K562 (cell line): Measurements from ENCODE around the gene BRME1. TPM values are rescaled to one million over a fixed set of nuclear protein-coding genes. Genes with fewer than 3 reads are reported as not detected.
A peak's percentile ranks its signal among the peaks of the same experiment; 100 is the strongest.

Experiments used
- BCOR ChIP-seq: fragments of 450-650 bp; IDR thresholded peaks from 2 replicates; pipeline ENCODE4 v1.6.1; 2016
- CREM ChIP-seq: IDR thresholded peaks from 2 replicates; pipeline ENCODE4 v1.6.1; 2014; ENCODE audit warnings: antibody characterized with exemption, low read depth
- ELK1 ChIP-seq: sonication (generic); formaldehyde crosslinking; IDR thresholded peaks from 2 replicates; pipeline ENCODE4 v1.8.1; 2022; ENCODE audit warnings: missing genetic modification reagents
- ETV1 ChIP-seq: fragments of 450-650 bp; conservative IDR thresholded peaks from 2 replicates; pipeline ENCODE4 v1.6.1; 2016; ENCODE audit warnings: missing genetic modification characterization, control low read depth, low read depth, missing compliant biosample characterization
- HMGN3 ChIP-seq: IDR thresholded peaks from 2 replicates; pipeline ENCODE4 v1.6.1; 2011; ENCODE audit warnings: borderline replicate concordance, low read depth, mild to moderate bottlenecking, mixed read lengths, low read length; ENCODE audit not compliant: insufficient read length; ENCODE audit errors: extremely low read depth
- NR2C1 ChIP-seq, 2 experiments: fragments of 450-650 bp; IDR thresholded peaks; 2 replicates each; pipeline ENCODE4 v1.6.1; 2017; ENCODE audit warnings: mild to moderate bottlenecking in 2 of 2, antibody characterized with exemption in 1 of 2, inconsistent platforms in 1 of 2, missing compliant biosample characterization in 1 of 2, missing genetic modification characterization in 1 of 2
- PBX2 ChIP-seq, 2 experiments: IDR thresholded peaks in 1 of 2; conservative IDR thresholded peaks in 1 of 2; 2 replicates each; pipeline ENCODE4 v1.6.1; 2016; ENCODE audit warnings: low read depth in 2 of 2, mild to moderate bottlenecking in 1 of 2, missing compliant biosample characterization in 1 of 2, missing genetic modification characterization in 1 of 2, moderate library complexity in 1 of 2
- PTBP1 ChIP-seq: fragments of 200-400 bp; formaldehyde crosslinking; IDR thresholded peaks from 2 replicates; pipeline ENCODE4 v1.6.1; 2017; ENCODE audit warnings: low read depth, low read length
- RB1 ChIP-seq: fragments of 450-650 bp; IDR thresholded peaks from 2 replicates; pipeline ENCODE4 v1.6.1; 2017; ENCODE audit warnings: low read depth, mild to moderate bottlenecking
- RBM15 ChIP-seq: fragments of 200-400 bp; formaldehyde crosslinking; IDR thresholded peaks from 2 replicates; pipeline ENCODE4 v1.6.1; 2018; ENCODE audit warnings: mild to moderate bottlenecking, low read length, moderate library complexity; ENCODE audit not compliant: insufficient read depth
- RFX1 ChIP-seq: fragments of 450-650 bp; IDR thresholded peaks from 2 replicates; pipeline ENCODE4 v1.6.1; 2016; ENCODE audit warnings: mild to moderate bottlenecking, moderate library complexity
- SMC3 ChIP-seq: conservative IDR thresholded peaks from 2 replicates; pipeline ENCODE4 v1.6.1; 2011; ENCODE audit warnings: low read depth, low read length, improper control_type of control experiment; ENCODE audit not compliant: insufficient read depth
- SNIP1 ChIP-seq: fragments of 450-650 bp; IDR thresholded peaks from 2 replicates; pipeline ENCODE4 v1.7.1; 2017; ENCODE audit warnings: low read depth, mild to moderate bottlenecking
- STAT5B ChIP-seq: fragments of 250-450 bp; sonication (Bioruptor Pico); IDR thresholded peaks from 2 replicates; pipeline ENCODE4 v1.8.0; 2021; ENCODE audit warnings: mild to moderate bottlenecking, inconsistent platforms
- ZNF146 ChIP-seq: IDR thresholded peaks from one replicate; pipeline ENCODE4 v1.6.1; 2018; ENCODE audit warnings: missing compliant biosample characterization; ENCODE audit not compliant: unreplicated experiment
- ZNF184 ChIP-seq: sonication (generic); formaldehyde crosslinking; IDR thresholded peaks from 2 replicates; pipeline ENCODE4 v1.5.0; 2020; ENCODE audit warnings: missing genetic modification reagents
- ZNF316 ChIP-seq: fragments of 450-650 bp; IDR thresholded peaks from 2 replicates; pipeline ENCODE4 v1.6.1; 2016
- ZNF766 ChIP-seq: fragments of 200-800 bp; sonication (Bioruptor generic); conservative IDR thresholded peaks from 2 replicates; pipeline ENCODE4 v1.6.1; 2016; ENCODE audit warnings: missing genetic modification characterization, missing compliant biosample characterization
- ZNF77 ChIP-seq: fragments of 250-450 bp; sonication (Bioruptor Pico); IDR thresholded peaks from 2 replicates; pipeline ENCODE4 v1.5.0; 2020
- ZNF780A ChIP-seq: fragments of 250-450 bp; sonication (Bioruptor Pico); IDR thresholded peaks from 2 replicates; pipeline ENCODE4 v1.5.0; 2021; ENCODE audit warnings: mild to moderate bottlenecking
- polyA plus RNA-seq, 8 experiments: library from polyadenylated mRNA; depleted of rRNA in 4 of 8; stranded (reverse) in 5 of 8; unstranded in 3 of 8; fragments of >200 nt; fragmentation: Nextera tagmentation in 2 of 8; fragmentation: Illumina TruSeq in 1 of 8; extraction: Ambion mirVana in 2 of 8; extraction: Trizol in 1 of 8; gene quantifications; 2 replicates each; pipeline versions ENCODE4 v1.2.1 to v1.2.3, GENCODE V29; 2011 to 2014; ENCODE audit warnings: inconsistent platforms in 1 of 8, missing spikeins in 1 of 8
- total RNA-seq, 7 experiments: library from RNA; depleted of rRNA in 6 of 7; stranded (reverse); fragments of >200 nt in 6 of 7; fragmentation: Illumina TruSeq in 2 of 7; extraction: Trizol in 2 of 7; gene quantifications; 2 replicates each; pipeline versions ENCODE4 v1.2.1 to v1.2.3, GENCODE V29; 2011 to 2021; ENCODE audit warnings: low replicate concordance in 1 of 7
- TF ChIP-seq, protein P1 (sequence below): fragments of 250-450 bp; sonication (Bioruptor Pico); IDR thresholded peaks from 2 replicates; pipeline ENCODE4 v1.4.0; 2020; ENCODE audit warnings: mild to moderate bottlenecking
- TF ChIP-seq, protein P2 (sequence below): fragments of 450-650 bp; IDR thresholded peaks from 2 replicates; pipeline ENCODE4 v1.6.1; 2016; ENCODE audit warnings: antibody characterized with exemption

Gene BRME1
- total and polyA plus RNA-seq, 9 of the 15 experiments (the other 6 are each of a cell fraction or from before 2014, with no cell fraction given), result 0.75 to 6.1 (median 3.6) TPM

GRCh38 chr19:13952154-13952930 is 46.4 kb upstream of the BRME1 start, which contains the start of gene DCAF15 (continued):
- TF ChIP-seq, protein P1, sequence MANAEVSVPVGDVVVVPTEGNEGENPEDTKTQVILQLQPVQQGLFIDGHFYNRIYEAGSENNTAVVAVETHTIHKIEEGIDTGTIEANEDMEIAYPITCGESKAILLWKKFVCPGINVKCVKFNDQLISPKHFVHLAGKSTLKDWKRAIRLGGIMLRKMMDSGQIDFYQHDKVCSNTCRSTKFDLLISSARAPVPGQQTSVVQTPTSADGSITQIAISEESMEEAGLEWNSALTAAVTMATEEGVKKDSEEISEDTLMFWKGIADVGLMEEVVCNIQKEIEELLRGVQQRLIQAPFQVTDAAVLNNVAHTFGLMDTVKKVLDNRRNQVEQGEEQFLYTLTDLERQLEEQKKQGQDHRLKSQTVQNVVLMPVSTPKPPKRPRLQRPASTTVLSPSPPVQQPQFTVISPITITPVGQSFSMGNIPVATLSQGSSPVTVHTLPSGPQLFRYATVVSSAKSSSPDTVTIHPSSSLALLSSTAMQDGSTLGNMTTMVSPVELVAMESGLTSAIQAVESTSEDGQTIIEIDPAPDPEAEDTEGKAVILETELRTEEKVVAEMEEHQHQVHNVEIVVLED (CRISPR knock-in tag), result peak; percentile 62
- no peak for TF ChIP-seq ZNF766 (CRISPR knock-in tag)
- peak; percentile 98 for TF ChIP-seq RFX1
- TF ChIP-seq ZNF184, result no peak
- peak; percentile 85 for TF ChIP-seq NR2C1 (IDR thresholded peaks at IDR 0.05)
- TF ChIP-seq NR2C1 (tag; IDR thresholded peaks at IDR 0.05), result peak; percentile 72
- no peak for TF ChIP-seq HMGN3
- TF ChIP-seq ETV1 (tag), result peak; percentile 93
- TF ChIP-seq PTBP1, result no peak
- no peak for TF ChIP-seq SNIP1
- TF ChIP-seq PBX2 (CRISPR knock-in tag; IDR thresholded peaks at IDR 0.05; ENCODE audit: low read depth), result peak; percentile 96
- peak; percentile 100 for TF ChIP-seq PBX2 (tag; conservative IDR thresholded peaks at IDR 0.05; ENCODE audit: low read depth)
- TF ChIP-seq SMC3, result no peak
- TF ChIP-seq, protein P2, sequence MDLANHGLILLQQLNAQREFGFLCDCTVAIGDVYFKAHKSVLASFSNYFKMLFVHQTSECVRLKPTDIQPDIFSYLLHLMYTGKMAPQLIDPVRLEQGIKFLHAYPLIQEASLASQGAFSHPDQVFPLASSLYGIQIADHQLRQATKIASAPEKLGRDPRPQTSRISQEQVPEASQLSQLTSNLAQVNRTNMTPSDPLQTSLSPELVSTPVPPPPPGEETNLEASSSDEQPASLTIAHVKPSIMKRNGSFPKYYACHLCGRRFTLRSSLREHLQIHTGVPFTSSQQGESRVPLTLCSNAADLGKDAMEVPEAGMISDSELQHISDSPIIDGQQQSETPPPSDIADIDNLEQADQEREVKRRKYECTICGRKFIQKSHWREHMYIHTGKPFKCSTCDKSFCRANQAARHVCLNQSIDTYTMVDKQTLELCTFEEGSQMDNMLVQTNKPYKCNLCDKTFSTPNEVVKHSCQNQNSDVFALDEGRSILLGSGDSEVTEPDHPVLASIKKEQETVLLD, result no peak
- TF ChIP-seq RB1, result peak; percentile 13; the same call in 1 of the 2 replicates
- TF ChIP-seq ZNF316, result no peak
- TF ChIP-seq ZNF77 (CRISPR knock-in tag), result no peak
- no peak for TF ChIP-seq ZNF146 (CRISPR knock-in tag)
- TF ChIP-seq CREM, result peak; percentile 88
- no peak for TF ChIP-seq RBM15
- no peak for TF ChIP-seq ZNF780A (CRISPR knock-in tag)
- TF ChIP-seq STAT5B (CRISPR knock-in tag), result no peak
- no peak for TF ChIP-seq ELK1 (CRISPR knock-in tag)
- TF ChIP-seq BCOR, result no peak
